Hepatic stellate cell (primary cell): ENCODE results near the gene SERPINH1.

ENCODE experiments used
- DNase-seq: peaks from one replicate; pipeline ENCODE4 v3.0.0; 2011; ENCODE audit warnings: low spot score

Gene SERPINH1

DNA sequence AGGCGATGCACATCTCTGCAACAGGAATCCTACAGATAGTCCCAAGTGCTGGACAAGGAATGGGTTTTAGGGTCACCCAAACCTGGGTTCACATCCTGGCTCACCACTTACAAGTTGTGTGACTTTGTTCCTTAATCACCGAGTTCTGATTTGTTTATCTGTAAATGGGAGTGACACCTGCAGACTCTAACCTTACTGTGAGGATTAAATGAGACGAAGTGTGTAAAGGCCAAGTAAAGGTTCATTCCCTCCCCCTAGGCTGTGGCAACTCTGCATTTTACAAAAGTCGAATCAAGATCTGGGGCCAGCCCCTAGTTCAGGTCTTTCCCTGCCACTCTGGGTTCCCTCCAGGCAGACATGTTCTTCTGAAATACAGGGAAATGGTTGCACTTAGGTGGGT lies 34.9 kb downstream of the SERPINH1 start:
- no peak for DNase-seq

GRCh38 chr11:75597636-75598035 lies 35.6 kb downstream of the SERPINH1 start:
- no peak for DNase-seq

GRCh38 chr11:75598264-75598663 lies 36.2 kb downstream of the SERPINH1 start:
- DNase-seq = no peak

GRCh38 chr11:75598900-75599299 lies 36.8 kb downstream of the SERPINH1 start:
- no peak for DNase-seq

- DNase-seq = no peak
These were observed 38.3 kb downstream of the SERPINH1 start for GRCh38 chr11:75600356-75600755.

- DNase-seq = no peak
These were observed 39.4 kb downstream of the SERPINH1 start for GRCh38 chr11:75601494-75601893.

DNA sequence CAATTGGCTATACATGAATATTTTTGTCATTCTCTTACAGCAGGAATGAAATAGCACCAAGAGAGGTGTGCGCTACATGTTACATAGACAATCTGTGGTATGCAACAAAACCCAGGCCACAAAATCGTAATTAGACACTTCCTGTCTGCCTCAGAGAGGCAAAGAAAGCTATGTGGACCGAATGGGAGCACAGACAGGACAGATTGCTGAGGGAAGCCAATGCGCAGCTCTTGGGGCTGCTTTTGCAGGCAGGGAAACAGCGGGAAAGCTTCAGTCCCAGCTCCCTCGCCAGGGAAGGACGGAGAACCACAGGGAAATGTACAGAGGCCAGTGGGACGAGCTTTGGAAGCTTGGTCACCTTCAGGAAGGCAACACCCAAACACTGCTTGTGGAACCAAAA lies 40.9 kb downstream of the SERPINH1 start:
- no peak for DNase-seq

DNA sequence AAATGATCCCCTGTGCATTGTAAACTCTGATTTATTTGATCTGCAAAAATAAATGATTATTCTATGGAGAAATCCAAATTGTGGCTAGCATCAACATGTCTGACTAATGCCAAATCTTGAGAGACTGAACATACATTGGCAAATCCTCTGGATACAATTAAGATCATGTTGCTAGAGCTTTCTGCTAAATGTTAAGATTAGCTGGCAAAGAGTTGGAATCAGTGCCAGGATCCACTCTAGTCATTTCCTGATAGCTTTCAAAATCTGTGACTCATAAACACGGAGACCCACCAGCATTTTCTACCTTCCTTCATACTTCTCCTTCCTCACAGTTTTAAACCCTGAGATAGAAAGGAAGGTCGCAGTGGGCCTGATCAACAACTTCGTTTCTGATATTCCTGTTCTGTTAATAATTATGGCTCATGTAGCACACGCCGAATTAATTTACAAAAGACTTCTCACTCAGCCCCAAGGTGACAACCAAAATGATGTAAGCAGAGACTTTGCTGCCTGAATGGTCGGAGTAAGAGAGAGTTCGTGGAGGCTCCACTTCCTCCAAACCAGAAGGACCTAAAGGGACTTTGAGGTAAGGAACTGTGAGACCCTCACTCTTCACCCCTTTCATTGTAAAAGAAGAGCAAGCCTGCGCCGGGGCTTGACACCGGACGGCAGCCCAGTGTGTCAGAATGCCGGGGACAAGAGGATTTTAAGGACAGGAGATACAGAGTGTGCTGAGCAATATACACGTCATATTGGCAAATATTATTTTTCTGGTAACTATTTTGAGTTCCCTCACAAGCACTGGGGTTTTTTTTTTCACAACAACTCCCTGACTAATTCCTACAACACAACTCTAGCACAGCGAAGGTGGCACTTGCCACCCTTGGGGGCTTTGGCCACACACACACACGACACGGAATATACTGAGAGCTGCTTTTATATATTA lies 42.0 kb downstream of the SERPINH1 start:
- DNase-seq = peak; percentile 66

DNA sequence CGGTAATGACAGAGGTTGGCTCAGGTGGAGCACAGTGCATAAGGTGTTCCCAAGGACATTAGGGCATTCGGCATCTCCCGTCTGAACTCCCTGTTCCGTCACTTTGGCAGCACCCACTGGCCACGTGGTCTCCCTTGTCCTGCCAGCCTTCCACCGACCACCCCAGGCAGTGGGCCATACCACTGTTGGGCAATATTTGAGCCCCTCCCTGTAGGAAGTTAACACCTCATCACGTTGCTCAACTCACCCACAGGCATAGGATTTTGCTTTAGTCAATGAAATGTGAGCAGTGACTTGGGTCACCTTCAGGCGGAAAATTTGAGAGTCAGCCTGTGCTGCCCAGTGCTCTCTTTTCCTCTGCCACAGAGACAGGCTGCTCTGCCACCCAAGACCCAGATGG lies 44.0 kb downstream of the SERPINH1 start:
- DNase-seq = no peak

- DNase-seq = no peak
These were observed 49.8 kb downstream of the SERPINH1 start for GRCh38 chr11:75611823-75612222.

DNA sequence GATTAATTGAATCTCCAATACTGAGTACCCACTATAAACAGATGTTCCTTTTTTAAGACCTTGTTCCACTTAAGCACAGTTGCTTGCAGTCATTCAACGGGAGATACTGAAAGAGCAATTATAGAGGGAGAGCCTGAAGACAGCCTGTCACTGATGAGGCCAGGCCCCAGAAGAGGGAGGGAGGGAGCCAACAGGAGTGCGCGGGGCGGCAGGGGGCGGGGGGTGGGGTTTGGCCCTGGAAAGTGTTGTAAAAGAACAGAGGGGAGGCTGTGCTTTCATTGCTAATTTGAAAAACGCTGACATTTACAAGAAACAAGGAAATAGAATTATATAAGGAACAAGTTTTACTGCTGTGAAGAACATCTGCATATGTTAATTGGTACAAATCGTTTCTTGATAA lies 53.7 kb downstream of the SERPINH1 start:
- no peak for DNase-seq

DNA sequence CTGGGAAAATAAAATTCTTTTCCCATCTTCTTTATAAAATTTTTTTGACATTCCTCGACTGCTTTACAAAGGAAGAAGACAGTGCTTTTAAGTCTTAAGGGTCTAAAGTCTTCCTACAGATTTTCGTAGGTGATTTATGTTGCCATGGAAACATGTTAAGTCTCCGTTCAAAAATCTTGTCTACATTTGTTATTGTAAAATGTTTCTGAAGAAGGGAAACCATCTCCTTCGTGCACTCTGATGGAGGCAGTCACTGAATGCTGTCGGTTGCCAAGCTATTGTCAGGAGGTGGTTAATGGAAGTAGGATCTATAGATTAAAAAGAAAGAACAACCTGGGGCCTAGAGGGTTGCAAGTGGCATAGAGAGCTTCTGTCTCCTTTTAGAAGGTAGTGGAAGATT lies 54.2 kb downstream of the SERPINH1 start:
- DNase-seq = no peak
